ENCODE data around the gene PINK1. TPM values are rescaled to one million over a fixed set of nuclear protein-coding genes. Genes with fewer than 3 reads are reported as not detected.

Gene PINK1
- total RNA-seq, 1 experiment from 2014 or later: 129 TPM

DNA sequence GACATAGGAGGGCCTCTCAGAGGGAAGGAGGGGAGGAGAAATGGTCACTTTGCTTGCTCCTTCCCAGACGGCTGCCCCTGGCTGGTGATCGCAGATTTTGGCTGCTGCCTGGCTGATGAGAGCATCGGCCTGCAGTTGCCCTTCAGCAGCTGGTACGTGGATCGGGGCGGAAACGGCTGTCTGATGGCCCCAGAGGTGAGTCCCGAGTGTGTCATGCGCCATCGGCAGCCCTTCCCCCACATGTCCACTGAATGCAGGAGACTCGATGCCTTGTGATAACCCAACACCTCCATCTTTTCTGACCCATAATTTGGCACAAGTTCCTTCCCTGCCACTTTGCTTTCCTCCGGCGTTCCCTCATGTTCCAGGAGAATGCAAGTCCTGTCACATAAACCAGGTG, 15.2 kb downstream of the PINK1 start:
- ChIA-PET CTCF (interaction anchor here (0.9 kb wide), 1 partner anchor 14 kb away, joined by 3 read pairs; no protein-coding TSS in a partner anchor), POLR2A (ENCODE audit: unreplicated experiment) (no interaction called here)
- Histone ChIP-seq H3K4me1 (ENCODE audit: insufficient read depth, low read length) (no peaks in the 10 kb centered on the region), H3K9me2 (replicated peaks; ENCODE audit: low read length) (no peaks in the 10 kb centered on the region), H3K79me2 (ENCODE audit: low read length) (no peaks in the 10 kb centered on the region), H3K4me3 (ENCODE audit: low read length) (no peak overlapping the region), H3K36me3 (ENCODE audit: low read depth, low read length) (peaks cover 49% of the 10 kb centered on the region), H3K27ac (ENCODE audit: low read length) (no peak overlapping the region), H3F3A (ENCODE audit: low read length, unreplicated experiment) (no peaks in the 10 kb centered on the region), H2AFZ (ENCODE audit: low read length) (no peak overlapping the region), H3K27me3 (ENCODE audit: low read length) (no peaks in the 10 kb centered on the region), H3K9ac (ENCODE audit: low read length) (no peak overlapping the region), H3K4me2 (ENCODE audit: low read length) (no peak overlapping the region), H4K20me1 (ENCODE audit: low read length) (no peaks in the 10 kb centered on the region), H3K9me3 (ENCODE audit: low read length) (no peaks in the 10 kb centered on the region)
- ATAC-seq (no peak), DNase-seq (no peak)
- intact Hi-C loops (cut with micrococcal nuclease): no loop called here
- TF ChIP-seq EZH2phosphoT487 (IDR thresholded peaks at IDR 0.05; ENCODE audit: borderline replicate concordance, low read length) (no peak), CTCF (conservative IDR thresholded peaks at IDR 0.05; ENCODE audit: low read depth, low read length) (no peak)
- no TSS peak for BruUV-seq (replicated peaks)

- ChIA-PET CTCF (no interaction called here), POLR2A (ENCODE audit: unreplicated experiment) (no interaction called here)
- TF ChIP-seq CTCF (conservative IDR thresholded peaks at IDR 0.05; ENCODE audit: low read depth, low read length) (no peak), EZH2phosphoT487 (IDR thresholded peaks at IDR 0.05; ENCODE audit: borderline replicate concordance, low read length) (no peak), EZH2 (IDR thresholded peaks at IDR 0.05; ENCODE audit: low read length, unreplicated experiment) (no peak)
- no peak overlapping the region for H3K4me2 ChIP-seq (ENCODE audit: low read length)
- no peaks in the 10 kb centered on the region for H3F3A ChIP-seq (ENCODE audit: low read length, unreplicated experiment)
- no peaks in the 10 kb centered on the region for H3K9me2 ChIP-seq (replicated peaks; ENCODE audit: low read length)
- DNase-seq: no peak
- no peaks in the 10 kb centered on the region for H3K27me3 ChIP-seq (ENCODE audit: low read length)
- no peak overlapping the region for H2AFZ ChIP-seq (ENCODE audit: low read length)
- no peaks in the 10 kb centered on the region for H3K4me1 ChIP-seq (ENCODE audit: insufficient read depth, low read length)
- H3K36me3 ChIP-seq (ENCODE audit: low read depth, low read length): peaks cover 55% of the 10 kb centered on the region
- ATAC-seq: peak; percentile 9; the same call in 1 of the 2 replicates
- H3K27ac ChIP-seq (ENCODE audit: low read length): no peak overlapping the region
- intact Hi-C loops (cut with micrococcal nuclease): no loop called here
- H3K9ac ChIP-seq (ENCODE audit: low read length): no peak overlapping the region
- H3K4me3 ChIP-seq (ENCODE audit: low read length): no peak overlapping the region
- H3K79me2 ChIP-seq (ENCODE audit: low read length): no peaks in the 10 kb centered on the region
- H4K20me1 ChIP-seq (ENCODE audit: low read length): no peaks in the 10 kb centered on the region
- no TSS peak for BruUV-seq (replicated peaks)
- H3K9me3 ChIP-seq (ENCODE audit: low read length): no peaks in the 10 kb centered on the region
These were observed 15.7 kb downstream of the PINK1 start for GRCh38 chr1:20648946-20649345.

DNA sequence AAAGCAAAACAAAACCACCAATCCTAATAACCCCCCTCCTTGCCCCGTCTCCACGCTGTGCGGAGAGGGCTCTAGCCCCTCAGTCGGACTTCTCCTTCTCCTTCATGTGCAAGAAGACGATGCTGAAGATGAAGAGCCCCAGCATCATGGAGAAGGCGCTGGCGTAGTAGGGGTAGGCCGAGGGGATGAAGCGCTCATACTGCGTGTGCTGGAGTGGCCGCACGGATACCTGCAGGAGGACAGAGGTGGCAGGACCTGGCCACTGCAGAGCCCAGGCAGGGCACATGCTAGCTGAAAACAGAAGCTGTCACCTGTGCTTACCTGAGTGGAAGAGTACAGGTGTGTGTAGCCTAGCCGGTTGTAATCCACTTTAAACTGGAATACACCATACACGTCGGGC, 19.0 kb downstream of the PINK1 start:
- TF ChIP-seq EZH2phosphoT487 (IDR thresholded peaks at IDR 0.05; ENCODE audit: borderline replicate concordance, low read length) (no peak), CTCF (conservative IDR thresholded peaks at IDR 0.05; ENCODE audit: low read depth, low read length) (no peak), EZH2 (IDR thresholded peaks at IDR 0.05; ENCODE audit: low read length, unreplicated experiment) (no peak)
- intact Hi-C loops (cut with micrococcal nuclease): no loop called here
- Histone ChIP-seq H3K79me2 (ENCODE audit: low read length) (peaks cover 17% of the 10 kb centered on the region), H3K4me1 (ENCODE audit: insufficient read depth, low read length) (no peaks in the 10 kb centered on the region), H3K4me3 (ENCODE audit: low read length) (no peak overlapping the region), H3K27me3 (ENCODE audit: low read length) (no peaks in the 10 kb centered on the region), H3K4me2 (ENCODE audit: low read length) (no peak overlapping the region), H3K9me2 (replicated peaks; ENCODE audit: low read length) (no peaks in the 10 kb centered on the region), H4K20me1 (ENCODE audit: low read length) (0 out of 2 replicates have a peak, but pooled peaks cover 5% of the 10 kb centered on the region), H3K9me3 (ENCODE audit: low read length) (no peaks in the 10 kb centered on the region), H3K9ac (ENCODE audit: low read length) (no peak overlapping the region), H3F3A (ENCODE audit: low read length, unreplicated experiment) (no peaks in the 10 kb centered on the region), H3K36me3 (ENCODE audit: low read depth, low read length) (peaks cover 74% of the 10 kb centered on the region), H3K27ac (ENCODE audit: low read length) (no peak overlapping the region), H2AFZ (ENCODE audit: low read length) (no peak overlapping the region)
- ATAC-seq (no peak), DNase-seq (no peak)
- ChIA-PET POLR2A (ENCODE audit: unreplicated experiment) (no interaction called here), CTCF (no interaction called here)
- BruUV-seq (replicated peaks): TSS peak; percentile 64
